GM12874 (cell line): Measurements from ENCODE around the gene CMAS.

Experiments used
- CTCF ChIP-seq: IDR thresholded peaks from 2 replicates; pipeline ENCODE4 v1.5.1; 2011; ENCODE audit warnings: low read depth, mild to moderate bottlenecking, control low read depth, low read length, moderate library complexity; ENCODE audit not compliant: insufficient read depth

CMAS gene

GRCh38 chr12:22016982-22017381, 29.0 kb upstream of the CMAS start:
- TF ChIP-seq CTCF, result no peak

GRCh38 chr12:22018860-22019259, 27.2 kb upstream of the CMAS start:
- TF ChIP-seq CTCF, result no peak

GRCh38 chr12:22029491-22029890, 16.5 kb upstream of the CMAS start:
- no peak for TF ChIP-seq CTCF

- TF ChIP-seq CTCF, result no peak
Measured at GRCh38 chr12:22029991-22030390, 16.0 kb upstream of the CMAS start.

GRCh38 chr12:22032732-22033131, 13.3 kb upstream of the CMAS start:
- TF ChIP-seq CTCF, result no peak

- TF ChIP-seq CTCF, result no peak
Measured at GRCh38 chr12:22034709-22035506, 11.1 kb upstream of the CMAS start.

GRCh38 chr12:22037947-22038346, 8.1 kb upstream of the CMAS start:
- no peak for TF ChIP-seq CTCF
